Naive thymus-derived CD4-positive, alpha-beta T cell (primary cell): ENCODE measurements around the gene ATP10D. TPM values are rescaled to one million over a fixed set of nuclear protein-coding genes. Genes with fewer than 3 reads are reported as not detected.

Source experiments
- ATAC-seq: fragments of 150-1000 bp; cut with Tn5 transposase; 2 replicates; pipeline ENCODE4 v1.10.0; 2021; ENCODE audit warnings: mild to moderate bottlenecking, moderate library complexity
- CTCF ChIA-PET: fragments of 350-600 bp; sonication (Branson Sonifier 250); formaldehyde crosslinking; loops from one replicate; lab custom pipeline; 2021; ENCODE audit warnings: antibody characterized with exemption; lab: Charles Lee
- POLR2A ChIA-PET: fragments of 350-600 bp; sonication (Branson Sonifier 250); formaldehyde crosslinking; loops from one replicate; lab custom pipeline; 2021; ENCODE audit warnings: antibody characterized with exemption, inconsistent platforms; lab: Charles Lee
- DNase-seq, 9 donors: peaks; one replicate each; pipeline versions ENCODE4 v3.0.0 to v3.0.0-alpha.2; 2020 to 2022; ENCODE audit warnings: mixed read lengths in 1 of 9
- H3K27ac ChIP-seq: one replicate; pipeline ENCODE4 v1.7.0; 2013; ENCODE audit warnings: mild to moderate bottlenecking, low read depth, low read length, moderate library complexity
- H3K27me3 ChIP-seq, 2 donors: one replicate each; pipeline ENCODE4 v1.7.0; 2013; ENCODE audit warnings: low read length in 2 of 2, mild to moderate bottlenecking in 2 of 2, moderate library complexity in 2 of 2; ENCODE audit not compliant: control insufficient read depth in 2 of 2, insufficient read depth in 2 of 2
- H3K36me3 ChIP-seq, 3 experiments: 1 replicate in 2 of 3; 2 replicates in 1 of 3; pipeline ENCODE4 v1.7.0; 2013; ENCODE audit warnings: low read length in 3 of 3, mild to moderate bottlenecking in 3 of 3, moderate library complexity in 1 of 3; ENCODE audit not compliant: insufficient read depth in 3 of 3, control insufficient read depth in 2 of 3
- H3K4me1 ChIP-seq, 2 donors: one replicate each; pipeline ENCODE4 v1.7.0; 2013; ENCODE audit warnings: low read length in 2 of 2, mild to moderate bottlenecking in 2 of 2, moderate library complexity in 1 of 2; ENCODE audit not compliant: control insufficient read depth in 2 of 2, insufficient read depth in 2 of 2
- H3K4me3 ChIP-seq: 2 replicates; pipeline ENCODE4 v1.7.0; 2013; ENCODE audit warnings: mild to moderate bottlenecking, low read length
- H3K9me3 ChIP-seq, 3 experiments: 1 replicate in 2 of 3; 2 replicates in 1 of 3; pipeline ENCODE4 v1.7.0; 2013; ENCODE audit warnings: low read length in 3 of 3; ENCODE audit not compliant: control insufficient read depth in 2 of 3
- H3K27ac Mint-ChIP-seq, 9 donors: one replicate each; pipeline ENCODE4 v1.8.0; 2020 to 2022; ENCODE audit warnings: mixed read lengths in 9 of 9, mild to moderate bottlenecking in 8 of 9, moderate library complexity in 5 of 9, inconsistent platforms in 2 of 9
- H3K27me3 Mint-ChIP-seq, 5 donors: one replicate each; pipeline ENCODE4 v1.8.0; 2021 to 2022; ENCODE audit warnings: mixed read lengths in 5 of 5, mild to moderate bottlenecking in 1 of 5
- H3K36me3 Mint-ChIP-seq, 5 donors: one replicate each; pipeline ENCODE4 v1.8.0; 2020 to 2022; ENCODE audit warnings: mixed read lengths in 5 of 5, mild to moderate bottlenecking in 3 of 5, inconsistent platforms in 1 of 5
- H3K4me1 Mint-ChIP-seq, 7 donors: one replicate each; pipeline ENCODE4 v1.8.0; 2020 to 2022; ENCODE audit warnings: mixed read lengths in 7 of 7, mild to moderate bottlenecking in 3 of 7, inconsistent platforms in 1 of 7
- H3K4me3 Mint-ChIP-seq, 10 donors: one replicate each; pipeline ENCODE4 v1.8.0; 2020 to 2022; ENCODE audit warnings: mild to moderate bottlenecking in 10 of 10, mixed read lengths in 10 of 10, moderate library complexity in 6 of 10, inconsistent platforms in 2 of 10
- H3K9me3 Mint-ChIP-seq, 11 donors: one replicate each; pipeline ENCODE4 v1.8.0; 2020 to 2022; ENCODE audit warnings: mixed read lengths in 11 of 11, mild to moderate bottlenecking in 4 of 11, inconsistent platforms in 1 of 11, moderate library complexity in 1 of 11
- intact Hi-C, 2 donors: fragments of 100-400 bp; cut with micrococcal nuclease; formaldehyde crosslinking; loops; one replicate each; pipeline ENCODE4 v1.15.1; 2023
- polyA plus RNA-seq, 2 donors: library from polyadenylated mRNA; unstranded; fragments of 300-500 nt; fragmentation: Illumina TruSeq; gene quantifications; one replicate each; pipeline ENCODE4 v1.2.3, GENCODE V29; 2021
- total RNA-seq, 6 experiments: library from RNA in 5 of 6; stranded (reverse) in 5 of 6; gene quantifications; 1 replicate in 5 of 6; 2 replicates in 1 of 6; pipeline ENCODE4 v1.2.3 and lab custom pipeline; 2021 to 2026

ATP10D gene
- total and polyA plus RNA-seq, 7 experiments from 2014 or later: 0.45 to 29.0 (median 3.4) TPM

DNA sequence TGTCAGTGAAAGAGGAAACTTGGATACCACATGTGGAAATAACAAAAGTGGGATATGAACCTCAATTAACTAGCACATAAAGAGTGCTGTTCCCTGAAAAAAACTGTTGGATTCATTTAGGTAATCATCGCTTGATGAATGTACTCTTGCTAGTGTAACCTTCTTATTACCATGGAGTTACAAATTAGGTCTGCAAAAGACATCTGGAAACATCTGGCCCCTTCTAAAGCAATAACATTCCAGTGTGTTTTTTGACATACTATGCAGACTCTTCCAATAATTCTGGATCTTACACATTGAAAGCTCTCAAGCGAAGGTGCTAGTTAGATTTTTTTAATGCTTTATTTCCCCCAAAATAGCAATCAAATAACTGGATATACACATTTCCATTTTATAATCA lies 134.6 kb downstream of the ATP10D start:
- Mint-ChIP-seq H3K27ac (no peak overlapping the region), H3K9me3 (peaks cover 0 to 5% (median 0%) of the 10 kb centered on the region in 11 donors), H3K36me3 (peaks cover 0 to 3% (median 0%) of the 10 kb centered on the region in 5 donors), H3K4me1 (no peaks in the 10 kb centered on the region), H3K4me3 (no peak overlapping the region), H3K27me3 (peaks cover 0 to 7% (median 0%) of the 10 kb centered on the region in 5 donors)
- intact Hi-C loops: no loop called here
- DNase-seq (no peak), ATAC-seq (no peak)
- Histone ChIP-seq H3K9me3 (no peaks in the 10 kb centered on the region), H3K27ac (no peak overlapping the region), H3K27me3 (no peaks in the 10 kb centered on the region), H3K4me1 (no peaks in the 10 kb centered on the region), H3K36me3 (no peaks in the 10 kb centered on the region), H3K4me3 (no peak overlapping the region)
- POLR2A ChIA-PET: no interaction called here
- CTCF ChIA-PET: no interaction called here

DNA sequence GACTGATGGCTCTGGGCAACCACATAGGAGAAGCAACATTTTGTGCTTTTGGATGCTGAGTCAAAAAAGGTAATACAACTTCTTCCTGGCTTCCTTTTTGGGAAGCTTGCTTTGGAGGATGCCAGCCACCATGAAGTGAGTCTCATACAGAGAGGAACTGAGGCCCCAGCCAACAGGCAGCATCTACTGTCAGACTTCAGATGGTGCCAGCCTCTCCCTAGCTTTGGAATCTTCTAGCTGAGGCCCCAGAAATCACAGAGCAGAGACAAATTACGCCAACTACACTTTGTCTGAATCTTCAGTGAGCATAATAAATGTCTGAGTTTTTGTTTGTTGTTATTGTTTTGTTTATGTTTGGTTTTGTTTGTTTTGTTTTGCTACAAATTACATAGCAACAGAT lies 136.1 kb downstream of the ATP10D start:
- Histone ChIP-seq H3K27me3 (no peaks in the 10 kb centered on the region), H3K4me3 (no peak overlapping the region), H3K27ac (no peak overlapping the region), H3K9me3 (no peaks in the 10 kb centered on the region), H3K4me1 (no peaks in the 10 kb centered on the region), H3K36me3 (no peaks in the 10 kb centered on the region)
- H3K27me3 Mint-ChIP-seq: peaks cover 0 to 12% (median 0%) of the 10 kb centered on the region in 5 donors
- no peak for DNase-seq
- H3K27ac Mint-ChIP-seq: no peak overlapping the region
- CTCF ChIA-PET: no interaction called here
- H3K36me3 Mint-ChIP-seq: peaks cover 0 to 3% (median 0%) of the 10 kb centered on the region in 5 donors
- ATAC-seq: no peak
- intact Hi-C loops: no loop called here
- no peaks in the 10 kb centered on the region for H3K4me1 Mint-ChIP-seq
- H3K4me3 Mint-ChIP-seq: no peak overlapping the region
- POLR2A ChIA-PET: no interaction called here
- H3K9me3 Mint-ChIP-seq: peaks cover 0 to 5% (median 0%) of the 10 kb centered on the region in 11 donors

DNA sequence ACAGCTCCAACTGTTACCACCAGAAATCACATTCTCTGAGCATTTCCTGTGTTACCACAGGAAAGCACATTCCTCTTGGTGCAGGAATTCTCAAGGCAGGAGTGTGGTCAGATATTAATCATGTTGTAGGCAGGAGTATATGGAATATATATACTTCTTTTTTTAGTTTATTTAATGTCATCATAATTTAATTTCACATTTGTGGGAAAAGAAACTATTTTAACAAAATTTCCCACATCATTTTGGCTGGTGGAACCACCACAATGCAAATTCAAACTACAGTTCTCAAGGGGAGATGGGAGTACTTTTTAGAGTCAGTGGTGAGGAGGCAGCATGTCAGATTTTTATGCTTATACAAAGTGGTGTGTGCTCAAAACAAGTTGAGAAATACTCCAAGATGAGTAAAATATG lies 139.0 kb downstream of the ATP10D start:
- peaks cover 0 to 16% (median 2%) of the 10 kb centered on the region in 5 donors for H3K27me3 Mint-ChIP-seq
- H3K27ac ChIP-seq: no peak overlapping the region
- intact Hi-C loops: no loop called here
- no peak overlapping the region for H3K4me3 ChIP-seq
- H3K4me1 ChIP-seq: no peaks in the 10 kb centered on the region
- CTCF ChIA-PET: no interaction called here
- no peaks in the 10 kb centered on the region for H3K27me3 ChIP-seq
- no peak overlapping the region for H3K27ac Mint-ChIP-seq
- H3K4me1 Mint-ChIP-seq: no peaks in the 10 kb centered on the region
- ATAC-seq (no peak), DNase-seq (no peak)
- no peak overlapping the region for H3K4me3 Mint-ChIP-seq
- H3K36me3 ChIP-seq: no peaks in the 10 kb centered on the region
- POLR2A ChIA-PET: no interaction called here
- peaks cover 0 to 5% (median 0%) of the 10 kb centered on the region in 11 donors for H3K9me3 Mint-ChIP-seq
- H3K9me3 ChIP-seq: no peaks in the 10 kb centered on the region
- peaks cover 0 to 3% (median 0%) of the 10 kb centered on the region in 5 donors for H3K36me3 Mint-ChIP-seq

DNA sequence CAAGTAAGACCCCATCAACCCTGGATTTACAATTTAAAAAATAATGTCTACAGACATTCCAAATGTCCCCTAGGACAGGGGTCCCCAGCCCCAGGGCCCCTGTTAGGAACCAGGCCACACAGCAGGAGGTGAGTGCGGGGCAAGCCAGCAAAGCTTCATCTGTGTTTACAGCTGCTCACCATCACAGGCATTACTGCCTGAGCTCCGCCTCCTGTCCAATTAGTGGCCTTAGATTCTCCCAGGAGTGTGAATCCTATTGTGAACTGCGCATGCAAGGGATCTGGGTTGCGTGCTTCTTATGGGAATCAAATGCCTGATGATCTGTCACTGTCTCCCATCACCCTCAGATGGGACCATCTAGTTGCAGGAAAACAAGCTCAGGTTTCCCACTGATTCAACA lies 146.1 kb downstream of the ATP10D start:
- Histone ChIP-seq H3K9me3 (no peaks in the 10 kb centered on the region), H3K27ac (no peak overlapping the region), H3K4me1 (no peaks in the 10 kb centered on the region), H3K27me3 (no peaks in the 10 kb centered on the region), H3K4me3 (no peak overlapping the region), H3K36me3 (no peaks in the 10 kb centered on the region)
- ChIA-PET POLR2A (no interaction called here), CTCF (no interaction called here)
- Mint-ChIP-seq H3K27ac (no peak overlapping the region), H3K4me3 (no peak overlapping the region), H3K27me3 (peaks cover 0 to 23% (median 12%) of the 10 kb centered on the region in 5 donors), H3K9me3 (peaks cover 0 to 3% (median 0%) of the 10 kb centered on the region in 11 donors), H3K36me3 (no peaks in the 10 kb centered on the region), H3K4me1 (no peaks in the 10 kb centered on the region)
- ATAC-seq (no peak), DNase-seq (no peak)
- intact Hi-C loops: no loop called here

DNA sequence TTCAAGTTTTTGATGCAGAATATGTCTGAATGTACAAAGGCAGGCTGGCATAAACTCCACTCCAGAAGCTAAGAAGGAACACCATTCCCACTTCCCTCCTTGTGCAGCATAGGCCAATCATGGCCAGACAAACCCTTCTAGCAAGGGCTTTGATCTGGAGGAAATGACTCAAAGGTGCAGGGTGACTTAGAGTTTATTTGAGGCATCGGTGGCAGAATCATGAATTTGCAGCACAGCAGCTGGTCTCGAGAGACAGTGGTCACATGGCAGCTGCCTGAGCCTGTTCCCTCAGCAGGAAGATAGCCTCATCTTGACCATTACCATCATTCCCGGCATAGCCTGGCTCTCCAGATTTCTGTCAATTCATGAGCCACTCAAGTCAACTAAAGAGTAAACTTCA lies 154.5 kb downstream of the ATP10D start:
- ATAC-seq: no peak
- DNase-seq: no peak
- peaks cover 11 to 39% (median 22%) of the 10 kb centered on the region in 5 donors for H3K27me3 Mint-ChIP-seq
- no peak overlapping the region for H3K27ac ChIP-seq
- peaks cover 0 to 22% (median 9%) of the 10 kb centered on the region in 11 donors for H3K9me3 Mint-ChIP-seq
- H3K36me3 Mint-ChIP-seq: peaks cover 0 to 7% (median 0%) of the 10 kb centered on the region in 5 donors
- POLR2A ChIA-PET: no interaction called here
- H3K27ac Mint-ChIP-seq: no peak overlapping the region
- CTCF ChIA-PET: no interaction called here
- no peaks in the 10 kb centered on the region for H3K36me3 ChIP-seq
- no peak overlapping the region for H3K4me3 Mint-ChIP-seq
- H3K4me1 ChIP-seq: no peaks in the 10 kb centered on the region
- intact Hi-C loops: no loop called here
- H3K4me3 ChIP-seq: no peak overlapping the region
- H3K9me3 ChIP-seq: no peaks in the 10 kb centered on the region
- no peaks in the 10 kb centered on the region for H3K4me1 Mint-ChIP-seq
- no peaks in the 10 kb centered on the region for H3K27me3 ChIP-seq

DNA sequence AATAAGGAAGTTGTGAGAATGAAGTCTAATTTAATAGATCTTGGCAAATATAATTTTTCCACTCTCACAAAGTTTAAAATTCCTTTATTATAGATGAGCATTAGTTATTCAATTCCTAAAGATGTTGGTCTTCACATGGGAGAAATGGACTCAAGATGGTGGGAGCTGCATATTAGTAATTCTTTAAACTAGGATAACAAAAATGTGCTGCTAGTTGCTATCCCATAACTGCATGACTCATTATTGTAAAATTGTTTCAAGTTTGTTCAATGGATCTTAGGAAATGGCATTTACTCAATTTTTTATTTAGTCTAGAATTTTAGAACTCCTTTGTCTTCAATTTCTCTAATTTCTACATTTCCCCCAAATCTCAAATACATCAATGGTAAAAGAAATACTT lies 155.8 kb downstream of the ATP10D start:
- POLR2A ChIA-PET: no interaction called here
- Histone ChIP-seq H3K9me3 (no peaks in the 10 kb centered on the region), H3K27me3 (no peaks in the 10 kb centered on the region), H3K4me3 (no peak overlapping the region), H3K36me3 (no peaks in the 10 kb centered on the region), H3K27ac (no peak overlapping the region), H3K4me1 (no peaks in the 10 kb centered on the region)
- Mint-ChIP-seq H3K36me3 (peaks cover 0 to 7% (median 0%) of the 10 kb centered on the region in 5 donors), H3K9me3 (peaks cover 0 to 22% (median 9%) of the 10 kb centered on the region in 11 donors), H3K4me3 (no peak overlapping the region), H3K27ac (no peak overlapping the region), H3K27me3 (peaks cover 11 to 34% (median 17%) of the 10 kb centered on the region in 5 donors), H3K4me1 (no peaks in the 10 kb centered on the region)
- ATAC-seq (no peak), DNase-seq (no peak)
- CTCF ChIA-PET: no interaction called here
- intact Hi-C loops: no loop called here

DNA sequence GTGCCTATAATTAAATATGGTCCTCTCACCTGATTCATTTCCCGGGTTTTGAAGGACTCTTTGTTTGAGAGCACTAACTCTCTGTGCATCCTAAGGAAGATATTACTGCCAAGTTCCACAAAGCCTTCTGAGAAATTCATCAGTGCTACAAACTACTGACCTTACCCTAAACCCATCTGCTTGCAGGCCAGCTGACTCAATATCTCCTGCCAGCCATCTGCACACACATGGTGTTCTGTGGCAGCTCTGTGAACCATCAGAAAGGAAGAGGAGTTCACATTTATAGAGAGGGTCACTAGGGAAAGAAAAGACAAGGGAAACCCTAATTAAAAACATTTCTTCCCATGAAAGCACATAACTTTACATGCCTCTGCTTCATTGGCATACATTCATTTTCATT lies 156.7 kb downstream of the ATP10D start:
- DNase-seq (no peak), ATAC-seq (no peak)
- H3K4me1 Mint-ChIP-seq: no peaks in the 10 kb centered on the region
- H3K9me3 Mint-ChIP-seq: peaks cover 0 to 19% (median 5%) of the 10 kb centered on the region in 11 donors
- no peak overlapping the region for H3K4me3 ChIP-seq
- ChIA-PET CTCF (no interaction called here), POLR2A (no interaction called here)
- peaks cover 0 to 4% (median 0%) of the 10 kb centered on the region in 5 donors for H3K36me3 Mint-ChIP-seq
- H3K36me3 ChIP-seq: no peaks in the 10 kb centered on the region
- intact Hi-C loops: no loop called here
- H3K27ac Mint-ChIP-seq: no peak overlapping the region
- no peaks in the 10 kb centered on the region for H3K4me1 ChIP-seq
- H3K27me3 ChIP-seq: no peaks in the 10 kb centered on the region
- no peak overlapping the region for H3K27ac ChIP-seq
- no peak overlapping the region for H3K4me3 Mint-ChIP-seq
- H3K27me3 Mint-ChIP-seq: peaks cover 11 to 26% (median 14%) of the 10 kb centered on the region in 5 donors
- H3K9me3 ChIP-seq: no peaks in the 10 kb centered on the region
